ENCODE results near the gene GRK7. TPM values are rescaled to one million over a fixed set of nuclear protein-coding genes. Genes with fewer than 3 reads are reported as not detected.

The GRK7 gene
- total RNA-seq, 1 donor from 2014 or later, result 0.10 TPM

DNA sequence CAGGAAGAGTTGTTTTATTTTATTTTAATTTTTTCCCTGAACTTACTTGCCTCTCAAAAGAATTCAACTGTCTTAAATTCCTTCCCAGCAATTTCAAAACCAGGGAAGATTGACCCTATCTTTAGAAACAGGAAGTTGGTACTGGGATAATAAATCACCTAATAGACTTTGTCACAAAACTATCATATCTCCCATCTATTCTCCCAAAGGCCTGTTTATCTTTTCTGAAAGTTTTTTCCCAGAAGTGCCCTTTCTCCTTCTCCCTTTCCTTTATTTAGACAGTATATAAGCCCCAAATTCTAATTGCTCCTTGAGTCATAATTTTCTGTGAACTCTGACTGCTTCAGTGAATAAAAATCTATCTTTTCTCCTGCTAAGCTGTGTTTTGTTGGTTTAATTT, 28.0 kb upstream of the GRK7 start:
- H3K27me3 Mint-ChIP-seq (ENCODE audit: unreplicated experiment), result no peaks in the 10 kb centered on the region
- DNase-seq (ENCODE audit: low spot score), result no peak
- no peak overlapping the region for H3K27ac Mint-ChIP-seq (ENCODE audit: unreplicated experiment)
- H3K9me3 Mint-ChIP-seq (ENCODE audit: unreplicated experiment), result no peaks in the 10 kb centered on the region
- H3K4me3 Mint-ChIP-seq (ENCODE audit: unreplicated experiment), result no peak overlapping the region
- H3K36me3 Mint-ChIP-seq (ENCODE audit: low read depth, unreplicated experiment), result peaks cover 6% of the 10 kb centered on the region
- no peak for TF ChIP-seq CTCF (IDR thresholded peaks at IDR 0.05; ENCODE audit: unreplicated experiment)
- H3K4me1 Mint-ChIP-seq (ENCODE audit: unreplicated experiment), result peaks cover 9% of the 10 kb centered on the region

- Mint-ChIP-seq H3K4me1 (ENCODE audit: unreplicated experiment) (peaks cover 14% of the 10 kb centered on the region), H3K4me3 (ENCODE audit: unreplicated experiment) (no peak overlapping the region), H3K27ac (ENCODE audit: unreplicated experiment) (no peak overlapping the region), H3K36me3 (ENCODE audit: low read depth, unreplicated experiment) (peaks cover 8% of the 10 kb centered on the region), H3K9me3 (ENCODE audit: unreplicated experiment) (no peaks in the 10 kb centered on the region), H3K27me3 (ENCODE audit: unreplicated experiment) (no peaks in the 10 kb centered on the region)
- no peak for TF ChIP-seq CTCF (IDR thresholded peaks at IDR 0.05; ENCODE audit: unreplicated experiment)
- DNase-seq (ENCODE audit: low spot score), result no peak
Observed at GRCh38 chr3:141735770-141736465, 27.3 kb upstream of the GRK7 start.

DNA sequence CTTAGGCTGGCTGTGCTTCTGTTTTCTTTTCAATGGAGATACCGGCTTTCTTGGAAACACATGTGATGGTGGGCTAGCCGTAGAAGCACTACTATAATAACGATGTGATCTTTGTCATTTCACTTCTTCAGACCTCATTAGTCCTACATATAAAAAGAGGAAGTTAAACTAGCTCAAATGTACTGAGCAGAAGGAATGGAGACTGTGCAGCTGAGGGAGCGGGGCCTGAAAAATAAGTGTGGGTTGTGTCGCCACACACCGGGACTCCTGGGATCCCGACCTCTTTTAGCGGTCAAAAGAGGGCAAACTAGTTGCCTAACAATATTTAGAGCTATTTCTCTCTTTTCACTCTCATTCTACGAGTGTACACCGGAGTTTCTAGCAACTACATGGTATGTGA, 26.1 kb upstream of the GRK7 start:
- no peaks in the 10 kb centered on the region for H3K27me3 Mint-ChIP-seq (ENCODE audit: unreplicated experiment)
- peaks cover 18% of the 10 kb centered on the region for H3K4me1 Mint-ChIP-seq (ENCODE audit: unreplicated experiment)
- H3K36me3 Mint-ChIP-seq (ENCODE audit: low read depth, unreplicated experiment), result peaks cover 12% of the 10 kb centered on the region
- no peak for DNase-seq (ENCODE audit: low spot score)
- no peak overlapping the region for H3K27ac Mint-ChIP-seq (ENCODE audit: unreplicated experiment)
- no peaks in the 10 kb centered on the region for H3K9me3 Mint-ChIP-seq (ENCODE audit: unreplicated experiment)
- no peak overlapping the region for H3K4me3 Mint-ChIP-seq (ENCODE audit: unreplicated experiment)
- TF ChIP-seq CTCF (IDR thresholded peaks at IDR 0.05; ENCODE audit: unreplicated experiment), result no peak

DNA sequence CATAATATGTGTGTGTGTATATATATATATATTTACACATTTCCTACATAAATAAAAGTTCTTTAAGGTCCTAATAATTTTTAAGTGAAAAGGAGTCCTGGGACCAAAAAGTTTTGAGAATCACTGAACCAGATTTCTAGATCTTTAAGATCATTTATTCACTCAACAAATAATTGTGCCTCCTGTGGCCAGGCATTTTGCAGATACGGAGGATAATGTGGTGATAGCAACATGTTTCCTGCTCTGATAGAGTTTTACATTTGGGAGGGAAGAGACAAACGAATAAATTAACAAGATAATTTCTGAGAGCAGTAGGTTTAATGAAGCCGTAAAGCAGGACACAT, 25.6 kb upstream of the GRK7 start:
- Mint-ChIP-seq H3K4me1 (ENCODE audit: unreplicated experiment) (peaks cover 20% of the 10 kb centered on the region), H3K9me3 (ENCODE audit: unreplicated experiment) (no peaks in the 10 kb centered on the region), H3K4me3 (ENCODE audit: unreplicated experiment) (peak overlapping the region; percentile 91), H3K27me3 (ENCODE audit: unreplicated experiment) (no peaks in the 10 kb centered on the region), H3K27ac (ENCODE audit: unreplicated experiment) (peak overlapping the region; percentile 90), H3K36me3 (ENCODE audit: low read depth, unreplicated experiment) (peaks cover 12% of the 10 kb centered on the region)
- TF ChIP-seq CTCF (IDR thresholded peaks at IDR 0.05; ENCODE audit: unreplicated experiment), result no peak
- no peak for DNase-seq (ENCODE audit: low spot score)

DNA sequence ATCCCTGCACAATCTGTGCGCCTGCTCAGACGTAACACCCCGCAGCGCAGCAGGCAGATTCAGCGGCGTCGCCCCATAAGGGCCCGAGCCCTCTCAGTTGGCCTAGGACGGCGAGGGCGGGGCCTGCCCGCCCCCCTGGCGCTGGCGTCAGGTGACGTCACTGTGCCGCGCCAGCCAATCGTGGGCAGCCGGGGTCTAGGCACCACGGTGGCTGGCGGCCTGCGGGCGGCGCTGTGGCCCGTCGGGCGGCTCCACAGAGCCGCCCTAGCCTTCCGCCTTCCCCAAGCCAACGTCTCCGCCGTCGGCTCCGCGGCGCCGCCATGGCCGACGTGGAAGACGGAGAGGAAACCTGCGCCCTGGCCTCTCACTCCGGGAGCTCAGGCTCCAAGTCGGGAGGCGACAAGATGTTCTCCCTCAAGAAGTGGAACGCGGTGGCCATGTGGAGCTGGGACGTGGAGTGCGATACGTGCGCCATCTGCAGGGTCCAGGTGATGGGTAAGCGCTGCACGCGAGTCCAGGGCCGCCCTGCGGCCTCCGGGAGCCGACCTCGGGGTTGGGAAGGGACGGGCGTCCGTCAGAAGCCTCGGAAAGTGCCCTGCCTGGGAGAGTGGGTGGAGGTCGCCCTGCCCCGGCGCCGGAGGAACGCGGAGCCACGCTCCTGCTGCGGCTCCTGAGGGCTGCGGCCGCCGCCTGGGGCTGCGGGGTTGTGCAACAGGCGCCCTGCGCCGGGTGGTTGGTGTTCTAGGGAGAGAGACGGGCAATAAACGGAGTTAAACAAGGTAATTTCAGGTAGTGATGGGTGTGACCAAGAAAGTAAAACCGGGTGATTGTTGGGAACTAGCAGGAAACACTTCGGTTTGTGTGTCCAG, 25.0 kb upstream of the GRK7 start, which contains the start of gene RNF7:
RNF7 (plus strand) TSS at position 277 of the 869 bp plus-strand sequence; CDS start at position 321, 44 bp downstream.
- TF ChIP-seq CTCF (IDR thresholded peaks at IDR 0.05; ENCODE audit: unreplicated experiment), result peak; percentile 84
- Mint-ChIP-seq H3K27me3 (ENCODE audit: unreplicated experiment) (no peaks in the 10 kb centered on the region), H3K4me3 (ENCODE audit: unreplicated experiment) (peak within 1 kb of the TSS; percentile 99), H3K9me3 (ENCODE audit: unreplicated experiment) (no peaks in the 10 kb centered on the region), H3K27ac (ENCODE audit: unreplicated experiment) (peak within 1 kb of the TSS; percentile 99), H3K4me1 (ENCODE audit: unreplicated experiment) (peaks cover 20% of the 10 kb centered on the region), H3K36me3 (ENCODE audit: low read depth, unreplicated experiment) (peaks cover 12% of the 10 kb centered on the region)
- peak; percentile 99 for DNase-seq (ENCODE audit: low spot score)

Data from endothelial cell (in vitro differentiated cells).